ENCODE measurements around the gene TMEM270. TPM values are rescaled to one million over a fixed set of nuclear protein-coding genes. Genes with fewer than 3 reads are reported as not detected.

The TMEM270 gene
- total and polyA plus RNA-seq, 10 of the 15 experiments (the other 5 are each of a cell fraction or from before 2014, with no cell fraction given) = not detected

DNA sequence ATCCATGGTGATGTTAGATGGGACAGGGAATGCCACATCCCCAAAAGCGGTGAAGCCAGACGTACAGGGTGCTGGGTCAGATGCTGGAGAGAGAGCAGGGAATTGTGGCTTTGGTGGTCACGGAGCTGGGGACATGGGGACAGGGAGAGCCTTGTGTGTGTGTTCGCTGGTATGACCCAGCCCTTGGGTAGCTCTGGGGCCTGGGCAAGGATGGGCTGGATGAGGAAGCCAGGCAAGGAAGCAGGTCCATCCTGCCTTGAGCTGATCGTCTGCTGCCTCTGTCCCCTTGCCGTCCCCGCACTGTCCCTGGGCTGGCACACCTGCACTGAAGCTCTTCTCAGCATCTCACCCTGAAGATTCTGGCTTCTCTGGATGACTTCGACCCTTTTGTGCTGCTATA, 45.5 kb upstream of the TMEM270 start:
- Histone ChIP-seq H3K4me3 (no peak overlapping the region), H3K9ac (ENCODE audit: control insufficient read depth, insufficient read depth, low read length) (no peak overlapping the region), H4K20me1 (ENCODE audit: control insufficient read depth, insufficient read depth) (no peaks in the 10 kb centered on the region), H3K27ac (ENCODE audit: control insufficient read depth, insufficient read depth) (no peak overlapping the region), H3K79me2 (ENCODE audit: control insufficient read depth, insufficient read depth, low read length) (no peaks in the 10 kb centered on the region), H2AFZ (ENCODE audit: control insufficient read depth, low read depth, low read length) (no peak overlapping the region), H3K9me3 (replicated peaks; ENCODE audit: control insufficient read depth, insufficient read depth, low read length) (no peaks in the 10 kb centered on the region; the same call in 2 of the 3 replicates), H3K4me1 (ENCODE audit: control insufficient read depth, insufficient read depth, low read length) (no peaks in the 10 kb centered on the region), H3K4me2 (ENCODE audit: control insufficient read depth, insufficient read depth) (no peak overlapping the region), H3K27me3 (replicated peaks in 1 of 2; ENCODE audit: control insufficient read depth in 2 of 2, insufficient read depth in 2 of 2, low read length in 1 of 2) (no peaks in the 10 kb centered on the region), H3K36me3 (ENCODE audit: control insufficient read depth in 2 of 2, insufficient read depth in 2 of 2, low read length in 1 of 2) (no peaks in the 10 kb centered on the region)
- ChIA-PET SMC1A (ENCODE audit: uncharacterized antibody, unreplicated experiment) (interaction anchor here (1.7 kb wide), 1 partner anchor 11 kb away, joined by 3 read pairs; no protein-coding TSS in a partner anchor), CTCF (interaction anchor here (0.5 to 2.2 kb wide), 3 partner anchors 11 to 139 kb away, joined by 3 to 17 read pairs (median 3); no protein-coding TSS in a partner anchor), RAD21 (ENCODE audit: unreplicated experiment) (no interaction called here), POLR2A (no interaction called here)
- FAIRE-seq (no peak), DNase-seq (ENCODE audit: low read depth, low spot score) (no peak), ATAC-seq (no peak)
- BruUV-seq (replicated peaks) = no TSS peak
- in situ Hi-C loops (cut with MboI) = no loop called here
- TF ChIP-seq NRF1 (conservative IDR thresholded peaks at IDR 0.05; ENCODE audit: low read depth, low read length) = no peak
- TF ChIP-seq SMC3 (IDR thresholded peaks at IDR 0.05; ENCODE audit: borderline replicate concordance, low read length) = no peak
- TF ChIP-seq BACH1 (IDR thresholded peaks at IDR 0.05; ENCODE audit: borderline replicate concordance) = no peak
- TF ChIP-seq EGR1 (IDR thresholded peaks at IDR 0.05; ENCODE audit: borderline replicate concordance in 1 of 2, low read depth in 2 of 2, low read length in 2 of 2) = no peak
- no peak for TF ChIP-seq MXI1 (IDR thresholded peaks at IDR 0.05; ENCODE audit: low read depth, low read length)
- TF ChIP-seq, protein P1, sequence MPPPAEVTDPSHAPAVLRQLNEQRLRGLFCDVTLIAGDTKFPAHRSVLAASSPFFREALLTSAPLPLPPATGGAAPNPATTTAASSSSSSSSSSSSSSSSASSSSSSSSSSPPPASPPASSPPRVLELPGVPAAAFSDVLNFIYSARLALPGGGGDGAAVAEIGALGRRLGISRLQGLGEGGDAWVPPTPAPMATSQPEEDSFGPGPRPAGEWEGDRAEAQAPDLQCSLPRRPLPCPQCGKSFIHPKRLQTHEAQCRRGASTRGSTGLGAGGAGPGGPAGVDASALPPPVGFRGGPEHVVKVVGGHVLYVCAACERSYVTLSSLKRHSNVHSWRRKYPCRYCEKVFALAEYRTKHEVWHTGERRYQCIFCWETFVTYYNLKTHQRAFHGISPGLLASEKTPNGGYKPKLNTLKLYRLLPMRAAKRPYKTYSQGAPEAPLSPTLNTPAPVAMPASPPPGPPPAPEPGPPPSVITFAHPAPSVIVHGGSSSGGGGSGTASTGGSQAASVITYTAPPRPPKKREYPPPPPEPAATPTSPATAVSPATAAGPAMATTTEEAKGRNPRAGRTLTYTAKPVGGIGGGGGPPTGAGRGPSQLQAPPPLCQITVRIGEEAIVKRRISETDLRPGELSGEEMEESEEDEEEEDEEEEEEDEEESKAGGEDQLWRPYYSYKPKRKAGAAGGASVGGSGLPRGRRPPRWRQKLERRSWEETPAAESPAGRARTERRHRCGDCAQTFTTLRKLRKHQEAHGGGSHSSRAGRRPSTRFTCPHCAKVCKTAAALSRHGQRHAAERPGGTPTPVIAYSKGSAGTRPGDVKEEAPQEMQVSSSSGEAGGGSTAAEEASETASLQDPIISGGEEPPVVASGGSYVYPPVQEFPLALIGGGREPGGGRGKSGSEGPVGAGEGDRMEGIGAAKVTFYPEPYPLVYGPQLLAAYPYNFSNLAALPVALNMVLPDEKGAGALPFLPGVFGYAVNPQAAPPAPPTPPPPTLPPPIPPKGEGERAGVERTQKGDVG (CRISPR knock-in tag; IDR thresholded peaks at IDR 0.05) = no peak
- TF ChIP-seq, protein P2, sequence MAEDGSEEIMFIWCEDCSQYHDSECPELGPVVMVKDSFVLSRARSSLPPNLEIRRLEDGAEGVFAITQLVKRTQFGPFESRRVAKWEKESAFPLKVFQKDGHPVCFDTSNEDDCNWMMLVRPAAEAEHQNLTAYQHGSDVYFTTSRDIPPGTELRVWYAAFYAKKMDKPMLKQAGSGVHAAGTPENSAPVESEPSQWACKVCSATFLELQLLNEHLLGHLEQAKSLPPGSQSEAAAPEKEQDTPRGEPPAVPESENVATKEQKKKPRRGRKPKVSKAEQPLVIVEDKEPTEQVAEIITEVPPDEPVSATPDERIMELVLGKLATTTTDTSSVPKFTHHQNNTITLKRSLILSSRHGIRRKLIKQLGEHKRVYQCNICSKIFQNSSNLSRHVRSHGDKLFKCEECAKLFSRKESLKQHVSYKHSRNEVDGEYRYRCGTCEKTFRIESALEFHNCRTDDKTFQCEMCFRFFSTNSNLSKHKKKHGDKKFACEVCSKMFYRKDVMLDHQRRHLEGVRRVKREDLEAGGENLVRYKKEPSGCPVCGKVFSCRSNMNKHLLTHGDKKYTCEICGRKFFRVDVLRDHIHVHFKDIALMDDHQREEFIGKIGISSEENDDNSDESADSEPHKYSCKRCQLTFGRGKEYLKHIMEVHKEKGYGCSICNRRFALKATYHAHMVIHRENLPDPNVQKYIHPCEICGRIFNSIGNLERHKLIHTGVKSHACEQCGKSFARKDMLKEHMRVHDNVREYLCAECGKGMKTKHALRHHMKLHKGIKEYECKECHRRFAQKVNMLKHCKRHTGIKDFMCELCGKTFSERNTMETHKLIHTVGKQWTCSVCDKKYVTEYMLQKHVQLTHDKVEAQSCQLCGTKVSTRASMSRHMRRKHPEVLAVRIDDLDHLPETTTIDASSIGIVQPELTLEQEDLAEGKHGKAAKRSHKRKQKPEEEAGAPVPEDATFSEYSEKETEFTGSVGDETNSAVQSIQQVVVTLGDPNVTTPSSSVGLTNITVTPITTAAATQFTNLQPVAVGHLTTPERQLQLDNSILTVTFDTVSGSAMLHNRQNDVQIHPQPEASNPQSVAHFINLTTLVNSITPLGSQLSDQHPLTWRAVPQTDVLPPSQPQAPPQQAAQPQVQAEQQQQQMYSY (CRISPR knock-in tag; IDR thresholded peaks at IDR 0.05) = no peak
- TF ChIP-seq, protein P3, sequence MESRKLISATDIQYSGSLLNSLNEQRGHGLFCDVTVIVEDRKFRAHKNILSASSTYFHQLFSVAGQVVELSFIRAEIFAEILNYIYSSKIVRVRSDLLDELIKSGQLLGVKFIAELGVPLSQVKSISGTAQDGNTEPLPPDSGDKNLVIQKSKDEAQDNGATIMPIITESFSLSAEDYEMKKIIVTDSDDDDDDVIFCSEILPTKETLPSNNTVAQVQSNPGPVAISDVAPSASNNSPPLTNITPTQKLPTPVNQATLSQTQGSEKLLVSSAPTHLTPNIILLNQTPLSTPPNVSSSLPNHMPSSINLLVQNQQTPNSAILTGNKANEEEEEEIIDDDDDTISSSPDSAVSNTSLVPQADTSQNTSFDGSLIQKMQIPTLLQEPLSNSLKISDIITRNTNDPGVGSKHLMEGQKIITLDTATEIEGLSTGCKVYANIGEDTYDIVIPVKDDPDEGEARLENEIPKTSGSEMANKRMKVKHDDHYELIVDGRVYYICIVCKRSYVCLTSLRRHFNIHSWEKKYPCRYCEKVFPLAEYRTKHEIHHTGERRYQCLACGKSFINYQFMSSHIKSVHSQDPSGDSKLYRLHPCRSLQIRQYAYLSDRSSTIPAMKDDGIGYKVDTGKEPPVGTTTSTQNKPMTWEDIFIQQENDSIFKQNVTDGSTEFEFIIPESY (IDR thresholded peaks at IDR 0.05) = no peak
- no peak for TF ChIP-seq LARP7 (IDR thresholded peaks at IDR 0.05)
- TF ChIP-seq ASH2L (IDR thresholded peaks at IDR 0.05; ENCODE audit: borderline replicate concordance, low read depth) = no peak
- no peak for TF ChIP-seq CHD2 (IDR thresholded peaks at IDR 0.05; ENCODE audit: borderline replicate concordance, low read depth, low read length)
- TF ChIP-seq CREB1 (IDR thresholded peaks at IDR 0.05; ENCODE audit: low read depth) = no peak
- TF ChIP-seq SMARCA5 (IDR thresholded peaks at IDR 0.05) = no peak
- TF ChIP-seq ZBED1 (IDR thresholded peaks at IDR 0.05; ENCODE audit: borderline replicate concordance) = no peak
- no peak for TF ChIP-seq YBX1 (IDR thresholded peaks at IDR 0.05)
- WGBS (ENCODE audit: insufficient coverage, insufficient replicate concordance, low lambda C conversion rate, missing lambda C conversion rate) = 54% methylated on average over 8 of the region's 8 CpGs
- intact Hi-C loops (cut with micrococcal nuclease; ENCODE audit: unreplicated experiment) = no loop called here
